Measurements from ENCODE around the gene EML1. TPM values are rescaled to one million over a fixed set of nuclear protein-coding genes. Genes with fewer than 3 reads are reported as not detected.

The EML1 gene
- total RNA-seq, 1 donor from 2014 or later, result 33.3 TPM

DNA sequence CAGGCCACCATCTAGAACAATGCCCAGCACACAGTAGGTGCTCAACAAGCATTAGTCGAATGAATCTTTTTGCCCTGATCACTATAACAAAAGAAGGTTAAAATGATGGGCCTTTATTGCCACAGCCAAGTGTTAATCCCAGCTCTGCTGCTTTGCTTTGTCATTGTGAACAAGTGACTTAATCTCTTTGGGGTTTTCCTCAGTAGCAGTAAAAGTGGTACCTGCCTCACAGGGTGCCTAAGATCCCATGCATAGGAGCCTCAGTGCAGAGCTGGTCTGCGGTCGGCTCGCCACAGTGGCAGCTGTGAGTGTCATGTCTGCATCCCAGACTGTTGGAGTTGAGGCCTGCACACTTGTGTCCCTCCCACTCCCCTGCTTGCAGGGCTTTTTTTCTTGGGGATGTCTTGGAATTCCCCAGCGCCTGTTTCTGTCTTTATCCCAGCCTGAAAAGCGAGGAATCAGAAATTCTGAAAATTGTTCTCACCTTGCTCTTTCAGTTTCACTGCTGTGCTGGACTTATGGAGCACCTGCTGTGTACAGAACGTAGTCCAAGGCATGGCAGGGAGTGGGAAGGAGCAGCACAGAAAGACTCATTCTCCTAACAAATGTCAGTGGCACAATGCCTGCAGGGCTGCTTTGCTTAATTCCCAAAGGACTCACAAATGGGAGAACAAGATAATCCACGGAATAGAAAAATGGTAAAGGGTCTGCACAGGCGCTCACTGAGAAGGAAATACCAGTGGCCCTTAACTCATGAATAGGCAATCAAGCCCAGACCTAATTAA, 90.8 kb downstream of the EML1 start:
- Histone ChIP-seq H3K4me3 (no peak overlapping the region), H3K27ac (replicated peaks) (no peak overlapping the region), H3K4me1 (peaks cover 12% of the 10 kb centered on the region), H3K9me3 (replicated peaks) (no peaks in the 10 kb centered on the region), H3K27me3 (ENCODE audit: low read depth) (no peaks in the 10 kb centered on the region), H3K36me3 (no peaks in the 10 kb centered on the region)
- TF ChIP-seq, protein P1, sequence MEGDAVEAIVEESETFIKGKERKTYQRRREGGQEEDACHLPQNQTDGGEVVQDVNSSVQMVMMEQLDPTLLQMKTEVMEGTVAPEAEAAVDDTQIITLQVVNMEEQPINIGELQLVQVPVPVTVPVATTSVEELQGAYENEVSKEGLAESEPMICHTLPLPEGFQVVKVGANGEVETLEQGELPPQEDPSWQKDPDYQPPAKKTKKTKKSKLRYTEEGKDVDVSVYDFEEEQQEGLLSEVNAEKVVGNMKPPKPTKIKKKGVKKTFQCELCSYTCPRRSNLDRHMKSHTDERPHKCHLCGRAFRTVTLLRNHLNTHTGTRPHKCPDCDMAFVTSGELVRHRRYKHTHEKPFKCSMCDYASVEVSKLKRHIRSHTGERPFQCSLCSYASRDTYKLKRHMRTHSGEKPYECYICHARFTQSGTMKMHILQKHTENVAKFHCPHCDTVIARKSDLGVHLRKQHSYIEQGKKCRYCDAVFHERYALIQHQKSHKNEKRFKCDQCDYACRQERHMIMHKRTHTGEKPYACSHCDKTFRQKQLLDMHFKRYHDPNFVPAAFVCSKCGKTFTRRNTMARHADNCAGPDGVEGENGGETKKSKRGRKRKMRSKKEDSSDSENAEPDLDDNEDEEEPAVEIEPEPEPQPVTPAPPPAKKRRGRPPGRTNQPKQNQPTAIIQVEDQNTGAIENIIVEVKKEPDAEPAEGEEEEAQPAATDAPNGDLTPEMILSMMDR (IDR thresholded peaks at IDR 0.05; ENCODE audit: borderline replicate concordance), result no peak
- intact Hi-C loops (cut with micrococcal nuclease), result loop anchor here (2.0 kb wide), 1 partner anchor 153 kb away; no protein-coding TSS in a partner anchor
- DNase-seq, result no peak

DNA sequence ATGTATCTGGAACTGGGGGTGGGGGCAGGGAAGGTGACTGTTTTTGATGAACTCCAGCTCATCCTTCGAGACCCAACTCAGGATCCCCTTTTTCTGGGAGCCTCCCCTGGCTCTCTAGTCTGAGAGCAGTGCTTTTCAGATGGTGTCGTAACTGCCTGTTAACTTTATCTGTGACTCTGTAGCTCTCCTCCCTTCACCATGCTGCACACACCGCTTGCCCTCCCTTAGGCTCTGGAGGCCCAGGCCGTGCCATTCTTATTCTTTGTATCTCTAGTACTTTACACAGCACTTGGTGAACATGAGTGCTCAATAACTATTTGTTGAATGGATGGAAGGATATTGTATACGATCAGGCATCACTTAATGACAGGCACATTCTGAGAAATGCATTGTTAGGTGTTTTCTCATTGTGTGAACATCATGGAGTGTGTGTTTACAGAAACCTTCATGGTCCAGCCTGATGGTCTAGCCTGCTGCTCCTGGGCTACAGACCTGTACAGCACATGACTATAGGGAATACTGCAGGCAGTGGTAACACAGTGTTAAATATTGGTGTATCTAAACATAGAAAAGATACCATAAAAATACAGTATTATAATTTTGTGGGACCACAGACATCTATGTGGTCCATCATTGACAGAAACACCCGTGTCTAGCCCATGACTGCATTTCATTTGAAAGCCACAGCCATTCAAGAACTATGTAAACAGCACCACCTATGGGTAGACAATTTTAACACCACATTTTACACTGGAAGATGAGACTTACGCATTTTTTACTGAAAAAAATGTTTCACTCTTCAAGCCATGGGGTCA, 91.8 kb downstream of the EML1 start:
- H3K36me3 ChIP-seq, result no peaks in the 10 kb centered on the region
- no peak for DNase-seq
- no peak overlapping the region for H3K27ac ChIP-seq (replicated peaks)
- no peaks in the 10 kb centered on the region for H3K9me3 ChIP-seq (replicated peaks)
- intact Hi-C loops (cut with micrococcal nuclease), result loop anchor here (2.0 kb wide), 1 partner anchor 154 kb away; no protein-coding TSS in a partner anchor
- no peak overlapping the region for H3K4me3 ChIP-seq
- peaks cover 2% of the 10 kb centered on the region for H3K4me1 ChIP-seq
- no peaks in the 10 kb centered on the region for H3K27me3 ChIP-seq (ENCODE audit: low read depth)
- TF ChIP-seq, protein P1 (IDR thresholded peaks at IDR 0.05; ENCODE audit: borderline replicate concordance), result peak; percentile 83

DNA sequence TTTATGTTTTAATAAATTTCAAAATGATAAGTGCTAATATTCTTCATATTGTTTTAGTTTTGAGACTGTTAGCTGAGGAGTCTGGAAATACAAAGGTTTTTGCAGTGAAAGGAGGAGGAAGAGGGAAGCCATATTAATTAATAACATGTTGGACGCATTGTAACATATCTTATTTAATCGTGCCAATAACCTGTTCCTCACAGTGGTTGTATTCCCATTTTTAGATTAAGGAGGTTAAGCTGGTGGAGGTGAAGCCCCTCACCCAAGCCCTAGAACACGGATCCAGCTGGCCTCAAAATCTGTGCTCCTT, 92.4 kb downstream of the EML1 start:
- H3K4me3 ChIP-seq, result no peak overlapping the region
- H3K36me3 ChIP-seq, result no peaks in the 10 kb centered on the region
- H3K27ac ChIP-seq (replicated peaks), result no peak overlapping the region
- DNase-seq, result no peak
- TF ChIP-seq, protein P1 (IDR thresholded peaks at IDR 0.05; ENCODE audit: borderline replicate concordance), result peak; percentile 13
- H3K4me1 ChIP-seq, result no peaks in the 10 kb centered on the region
- intact Hi-C loops (cut with micrococcal nuclease), result loop anchor here (2.0 kb wide), 1 partner anchor 155 kb away; no protein-coding TSS in a partner anchor
- no peaks in the 10 kb centered on the region for H3K27me3 ChIP-seq (ENCODE audit: low read depth)
- no peaks in the 10 kb centered on the region for H3K9me3 ChIP-seq (replicated peaks)

DNA sequence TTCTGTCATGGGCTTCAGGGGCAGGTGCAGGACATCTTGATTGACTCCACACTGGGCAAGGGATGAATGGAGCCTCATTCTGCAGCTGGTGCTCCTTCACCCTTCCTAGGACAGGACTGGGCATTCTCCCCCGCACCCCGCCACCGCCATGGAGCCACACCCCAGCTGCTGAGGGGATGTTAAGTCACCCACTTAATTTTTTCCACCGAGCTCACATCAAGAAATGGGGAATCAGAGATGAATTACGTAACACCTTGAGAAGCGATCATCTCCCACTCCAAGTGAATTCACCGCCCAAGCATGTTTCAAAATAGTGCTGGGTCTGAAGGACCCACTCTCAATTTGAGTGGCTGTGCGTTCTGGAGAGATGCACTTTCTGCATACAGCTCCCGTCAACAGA, 94.2 kb downstream of the EML1 start:
- Histone ChIP-seq H3K4me3 (no peak overlapping the region), H3K9me3 (replicated peaks) (no peaks in the 10 kb centered on the region), H3K27ac (replicated peaks) (no peak overlapping the region), H3K27me3 (ENCODE audit: low read depth) (no peaks in the 10 kb centered on the region), H3K36me3 (no peaks in the 10 kb centered on the region), H3K4me1 (no peaks in the 10 kb centered on the region)
- no peak for DNase-seq
- TF ChIP-seq, protein P1 (IDR thresholded peaks at IDR 0.05; ENCODE audit: borderline replicate concordance), result no peak
- intact Hi-C loops (cut with micrococcal nuclease), result no loop called here

DNA sequence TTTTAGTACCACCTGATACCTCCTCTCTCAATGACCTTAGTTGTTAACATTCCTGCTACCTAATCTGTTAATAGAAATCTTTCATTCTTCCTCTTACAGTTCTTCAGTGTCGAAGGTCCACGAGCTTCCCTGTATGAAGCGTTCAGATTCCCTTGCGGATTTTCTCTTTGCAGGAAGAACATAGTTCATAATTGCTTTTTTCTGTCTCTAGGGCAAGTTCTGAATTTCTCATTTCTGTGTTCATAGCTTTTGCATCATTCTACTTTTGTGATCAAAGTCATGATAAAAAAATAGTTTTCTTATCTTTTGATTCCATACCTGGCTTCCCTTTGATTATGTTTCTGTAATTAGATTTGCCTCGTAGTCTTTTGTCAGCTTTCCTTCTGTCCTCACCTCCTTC, 94.9 kb downstream of the EML1 start:
- Histone ChIP-seq H3K9me3 (replicated peaks) (no peaks in the 10 kb centered on the region), H3K36me3 (no peaks in the 10 kb centered on the region), H3K27ac (replicated peaks) (no peak overlapping the region), H3K27me3 (ENCODE audit: low read depth) (no peaks in the 10 kb centered on the region), H3K4me1 (no peaks in the 10 kb centered on the region), H3K4me3 (no peak overlapping the region)
- TF ChIP-seq, protein P1 (IDR thresholded peaks at IDR 0.05; ENCODE audit: borderline replicate concordance), result no peak
- intact Hi-C loops (cut with micrococcal nuclease), result no loop called here
- DNase-seq, result no peak
